Measurements from ENCODE around the gene LCNL1.

Gene LCNL1

DNA sequence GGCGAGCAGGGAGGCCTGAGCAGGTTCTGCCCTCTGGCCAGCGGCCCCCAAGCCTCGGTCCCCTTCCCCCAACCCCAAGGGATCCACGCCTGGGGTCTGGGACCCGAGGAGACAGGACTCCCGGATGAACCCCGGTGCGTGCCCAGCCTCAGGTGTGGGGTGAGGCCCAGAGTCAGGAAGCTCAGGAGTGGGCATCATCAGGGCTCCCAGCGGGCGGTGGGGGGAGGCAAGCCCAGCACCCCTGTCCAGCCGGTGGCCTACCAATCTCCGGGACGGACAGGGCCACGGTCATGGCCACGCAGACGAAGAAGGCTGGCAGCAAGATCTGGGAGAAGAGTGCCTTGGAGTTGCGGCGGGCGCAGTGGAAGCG is 30.8 kb downstream of the LCNL1 start:
- no peak for DNase-seq

DNA sequence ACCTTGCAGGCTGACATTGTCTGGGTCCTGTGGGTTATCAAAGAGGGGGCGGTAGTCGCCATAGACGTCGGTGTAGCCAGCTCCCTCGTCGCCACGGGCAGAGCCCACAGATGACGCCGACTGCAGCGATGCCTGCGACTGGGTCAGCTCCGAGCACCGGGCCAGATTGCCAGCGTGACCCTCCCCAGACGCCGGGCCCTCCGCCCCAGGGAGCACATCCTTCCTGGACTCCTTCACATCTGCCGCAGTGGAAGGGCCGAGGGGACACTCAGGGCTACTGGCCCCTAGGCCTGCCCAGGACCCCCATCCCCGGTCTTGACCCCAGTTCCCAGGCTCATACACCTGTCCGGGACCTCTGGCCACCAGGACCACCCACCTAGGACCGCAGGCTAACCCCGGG is 31.4 kb downstream of the LCNL1 start:
- no peak for DNase-seq

DNA sequence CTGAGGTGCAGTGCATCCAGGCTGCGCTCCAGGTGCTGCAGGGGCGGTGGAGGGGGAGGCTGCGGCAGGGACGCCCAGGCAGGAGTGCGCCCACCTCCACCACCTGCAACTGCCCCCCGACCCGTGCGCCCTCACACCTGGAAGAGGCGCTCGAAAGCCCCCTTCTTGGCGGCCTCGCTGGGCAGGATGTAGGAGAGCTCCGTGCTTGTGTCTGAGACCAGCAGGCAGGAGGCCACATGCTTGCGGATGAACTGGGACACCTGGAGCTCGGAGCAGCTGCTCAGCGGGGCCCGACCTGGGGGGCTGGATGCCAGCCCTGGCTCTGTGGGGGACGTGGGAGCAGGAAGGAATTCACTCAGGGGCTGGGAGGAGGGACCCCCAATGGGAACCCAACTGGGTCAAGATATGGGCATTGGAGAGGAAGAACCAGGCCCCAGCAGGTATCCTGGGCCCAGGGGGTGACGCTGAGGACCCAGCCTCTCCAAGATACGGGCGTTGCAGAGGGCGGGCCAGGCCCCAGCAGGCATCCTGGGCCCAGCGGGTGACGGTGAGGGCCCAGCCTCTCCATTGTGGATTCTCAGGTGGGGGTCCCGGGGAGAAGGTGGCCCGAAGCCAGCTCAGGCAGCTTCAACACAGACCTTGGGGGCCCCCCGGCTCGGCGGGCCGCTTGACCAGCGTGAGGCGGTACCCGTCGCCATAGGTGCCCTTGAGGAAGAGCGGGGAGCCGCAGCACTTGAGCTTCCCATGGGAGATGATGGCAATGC is 32.2 kb downstream of the LCNL1 start:
- DNase-seq = no peak

DNA sequence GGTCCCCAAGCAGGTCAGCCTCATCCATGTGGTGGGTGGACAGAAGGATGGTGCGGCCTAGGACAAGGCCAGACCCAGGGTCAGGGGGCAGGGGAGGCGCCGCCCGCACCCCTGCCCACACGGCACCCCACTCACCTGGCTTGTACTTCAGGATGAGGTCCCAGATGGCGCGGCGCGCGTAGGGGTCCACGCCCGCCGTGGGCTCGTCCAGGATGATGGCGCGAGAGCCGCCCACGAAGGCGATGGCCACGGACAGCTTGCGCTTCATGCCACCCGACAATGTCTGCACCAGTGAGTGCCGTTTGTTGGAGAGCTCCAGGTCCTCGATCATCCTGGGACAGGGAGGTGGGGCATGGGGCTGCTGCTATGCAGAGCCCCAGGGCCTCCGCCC is 32.7 kb downstream of the LCNL1 start:
- no peak for DNase-seq

DNA sequence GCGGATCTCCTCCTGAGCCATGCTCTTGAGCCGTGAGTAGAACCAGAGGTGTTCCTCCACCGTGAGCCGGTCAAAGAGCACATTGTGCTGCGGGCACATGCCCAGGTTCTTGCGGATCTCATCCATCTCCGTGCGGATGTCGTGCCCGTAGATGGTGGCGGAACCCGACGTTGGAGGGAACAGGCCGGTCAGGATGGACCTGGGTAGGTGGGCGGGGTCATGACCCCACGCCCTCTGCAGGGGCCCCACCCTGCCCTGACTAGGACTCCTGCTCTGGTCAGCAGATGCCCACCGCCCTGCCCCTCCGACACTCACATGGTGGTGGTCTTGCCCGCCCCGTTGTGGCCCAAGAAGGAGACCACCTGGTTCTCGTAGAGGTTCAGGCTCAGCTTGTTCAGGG is 33.2 kb downstream of the LCNL1 start:
- DNase-seq = no peak

DNA sequence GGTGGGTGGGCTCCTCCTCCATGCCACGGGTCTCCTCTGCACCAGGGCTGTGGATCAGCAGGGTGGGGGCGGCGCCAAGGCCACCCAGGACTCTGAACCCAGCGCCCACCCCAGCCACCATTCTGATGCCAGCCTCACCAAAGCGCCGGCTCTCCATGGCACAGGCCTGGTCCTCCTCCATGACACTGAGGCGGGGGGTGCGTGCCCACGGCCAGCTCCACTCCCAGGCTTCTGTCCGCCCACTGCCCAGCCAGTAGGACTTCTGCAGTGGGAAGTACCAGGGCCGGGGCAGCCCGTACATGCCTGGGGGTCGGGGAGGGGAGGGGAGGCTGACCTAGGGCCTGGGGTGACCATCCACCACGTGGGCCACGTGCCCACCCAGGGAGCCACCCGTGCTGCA is 33.6 kb downstream of the LCNL1 start:
- no peak for DNase-seq

DNA sequence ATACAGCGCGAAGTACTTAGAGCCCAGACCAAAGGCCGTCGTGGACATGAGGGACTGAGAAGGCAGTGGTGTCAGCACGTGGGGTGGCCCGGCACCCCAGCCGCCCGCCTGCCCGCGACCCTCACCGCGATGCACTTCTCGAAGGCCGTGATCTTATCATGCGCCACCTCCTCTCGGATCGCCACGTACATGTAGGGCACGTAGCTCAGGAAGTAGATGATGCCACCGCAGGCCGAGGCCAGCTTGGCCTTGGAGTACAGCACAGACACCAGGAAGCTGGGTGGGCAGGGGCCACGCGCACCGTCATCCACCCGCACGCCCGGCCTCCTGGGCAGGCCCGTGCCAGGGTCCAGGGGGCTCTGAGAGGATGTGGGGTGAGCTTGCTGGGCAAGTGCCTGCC is 34.3 kb downstream of the LCNL1 start:
- DNase-seq = no peak

DNA sequence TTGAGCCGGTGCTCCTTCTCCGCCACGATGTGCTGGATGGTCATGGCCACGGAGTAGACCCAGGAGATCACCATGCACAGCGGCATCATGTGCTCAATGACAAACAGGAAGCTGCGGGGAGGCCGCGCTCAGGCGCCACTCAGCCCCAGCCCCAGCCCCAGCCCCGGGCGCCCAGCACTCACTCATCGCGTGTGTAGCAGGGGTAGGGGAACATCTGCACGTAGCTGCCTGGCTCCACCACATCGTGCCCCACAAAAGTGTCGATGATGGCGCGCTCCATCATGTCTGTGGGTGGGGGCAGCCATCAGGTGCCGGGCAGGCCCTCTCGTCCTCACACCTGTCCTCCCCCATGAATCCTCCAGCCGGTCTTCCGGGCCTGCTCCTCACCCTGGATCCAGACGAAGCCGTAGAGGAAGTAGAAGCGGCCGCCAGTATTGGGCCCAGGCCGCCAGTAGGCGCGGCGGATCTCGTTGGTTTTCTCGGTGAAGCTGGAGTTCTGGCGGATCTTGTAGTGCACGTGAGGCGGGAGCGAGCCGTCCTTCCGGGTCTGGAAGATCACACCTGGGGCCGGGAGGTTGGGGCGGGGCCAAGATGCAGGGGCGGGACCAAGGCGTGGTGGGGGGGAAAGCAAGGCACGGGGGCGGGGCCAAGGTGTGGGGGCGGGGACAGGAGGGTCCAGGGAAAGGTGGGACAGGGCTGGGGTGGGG is 35.2 kb downstream of the LCNL1 start:
- DNase-seq = no peak

DNA sequence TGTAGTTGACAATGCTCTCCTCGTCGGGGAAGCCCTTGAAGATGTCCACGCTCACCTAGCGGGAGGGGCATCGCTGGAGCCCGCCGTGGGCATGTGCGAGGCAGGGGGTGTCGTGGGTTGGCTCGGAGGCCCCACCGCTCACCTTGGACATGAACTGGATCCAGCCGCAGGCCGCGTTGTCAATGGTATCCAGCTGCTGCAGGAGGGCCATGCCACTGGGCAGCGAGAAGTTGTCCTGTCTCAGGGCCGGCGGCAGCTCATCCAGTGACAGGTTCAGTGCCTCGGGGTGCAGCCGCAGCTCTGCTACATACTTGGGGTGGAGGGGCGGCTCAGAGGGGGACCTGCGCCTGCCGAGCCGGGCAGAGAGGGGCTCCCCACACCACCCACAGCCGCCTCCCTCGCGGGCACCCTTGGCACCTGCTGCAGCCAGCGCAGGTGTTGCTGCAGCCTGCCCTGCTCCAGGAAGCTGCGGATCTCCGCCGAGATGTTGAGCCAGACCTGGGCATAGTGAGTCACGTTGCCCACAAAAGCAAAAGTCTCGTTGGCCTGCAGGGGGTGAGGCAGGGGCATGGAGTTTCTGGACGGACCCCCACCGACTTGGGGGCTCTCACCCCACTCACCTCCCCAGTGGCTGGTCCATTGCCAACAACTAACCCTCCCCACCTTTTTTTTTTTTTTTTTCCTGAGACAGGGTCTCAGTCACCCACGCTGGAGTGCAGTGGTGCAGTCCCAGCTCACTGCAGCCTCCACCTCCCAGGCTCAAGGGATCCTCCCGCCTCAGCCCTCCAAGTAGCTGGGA is 36.2 kb downstream of the LCNL1 start:
- DNase-seq = no peak

DNA sequence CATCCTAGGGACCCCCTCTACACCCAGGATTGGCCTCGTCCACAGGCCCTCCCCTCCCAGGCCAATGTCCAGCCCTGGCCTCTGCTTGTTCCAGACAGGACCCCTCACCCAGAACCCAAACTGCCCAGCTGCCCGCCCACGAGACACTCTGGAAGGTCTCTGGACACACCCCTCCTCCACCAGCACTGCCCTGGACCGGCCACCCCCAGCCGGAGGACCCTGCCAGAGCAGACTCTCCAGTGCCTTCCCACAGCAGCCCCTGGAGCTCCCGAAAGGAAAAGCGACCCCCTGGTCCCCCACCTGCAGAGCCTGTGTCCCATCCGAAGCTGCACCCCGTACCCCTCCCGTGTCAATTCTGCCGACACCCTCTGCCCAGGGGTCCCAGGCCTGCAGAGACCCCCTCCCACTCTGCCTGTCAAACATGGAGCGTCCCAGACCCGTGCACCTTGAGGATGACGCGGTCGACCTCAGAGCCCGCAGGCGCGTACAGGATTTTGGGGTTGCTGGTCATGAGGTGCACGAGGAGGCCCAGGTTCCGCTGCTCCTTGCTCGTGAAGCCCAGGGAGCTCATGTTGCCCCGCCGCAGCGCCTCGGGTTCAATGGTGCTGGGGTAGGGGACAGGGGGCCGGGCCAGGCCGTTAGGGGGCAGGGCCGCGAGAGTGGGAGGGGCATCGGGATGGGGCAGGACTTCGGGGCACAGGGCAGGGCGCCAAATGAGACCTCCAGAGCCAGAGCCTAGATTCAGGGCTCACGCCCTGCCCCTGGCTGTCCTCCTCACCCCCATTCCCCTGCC is 37.3 kb downstream of the LCNL1 start:
- DNase-seq = no peak

DNA sequence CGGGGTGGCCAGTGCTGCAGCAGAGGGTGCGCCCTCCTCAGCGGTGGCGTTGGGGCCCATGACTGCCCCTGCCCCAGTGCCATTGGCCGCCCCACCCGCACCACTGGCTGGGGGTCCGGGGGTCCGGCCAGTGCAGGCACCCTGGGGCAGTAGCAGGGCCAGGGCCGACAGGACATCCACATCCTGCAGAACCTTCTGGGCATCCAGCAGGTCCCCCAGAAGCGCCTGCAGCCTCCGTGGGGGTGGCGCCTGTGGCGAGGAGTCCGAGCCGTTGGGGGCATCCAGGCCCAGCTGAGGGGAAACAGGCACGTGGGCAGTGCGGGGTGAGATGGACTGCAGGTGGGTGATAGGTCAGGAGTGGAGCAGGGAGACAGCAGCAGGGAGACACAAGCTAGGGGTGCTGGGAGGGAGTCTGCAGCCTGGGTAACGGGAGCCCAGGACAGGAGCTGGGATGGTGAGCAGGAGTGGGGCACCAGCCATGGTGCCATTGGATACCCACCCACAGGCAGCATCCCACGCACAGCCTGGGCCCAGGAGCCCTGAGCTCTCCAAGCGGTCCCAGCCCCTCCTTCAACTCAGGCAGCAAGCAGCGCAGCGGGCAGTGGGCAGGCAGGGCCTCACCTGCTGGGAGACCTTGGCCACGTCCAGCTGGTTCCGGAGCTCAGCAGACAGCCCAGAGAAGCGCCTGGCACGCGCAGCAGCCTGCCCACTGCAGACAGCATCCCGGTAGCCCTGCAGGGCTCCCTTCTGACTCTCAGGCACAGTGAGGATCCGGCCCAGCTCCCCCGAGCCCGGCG is 38.2 kb downstream of the LCNL1 start:
- no peak for DNase-seq

DNA sequence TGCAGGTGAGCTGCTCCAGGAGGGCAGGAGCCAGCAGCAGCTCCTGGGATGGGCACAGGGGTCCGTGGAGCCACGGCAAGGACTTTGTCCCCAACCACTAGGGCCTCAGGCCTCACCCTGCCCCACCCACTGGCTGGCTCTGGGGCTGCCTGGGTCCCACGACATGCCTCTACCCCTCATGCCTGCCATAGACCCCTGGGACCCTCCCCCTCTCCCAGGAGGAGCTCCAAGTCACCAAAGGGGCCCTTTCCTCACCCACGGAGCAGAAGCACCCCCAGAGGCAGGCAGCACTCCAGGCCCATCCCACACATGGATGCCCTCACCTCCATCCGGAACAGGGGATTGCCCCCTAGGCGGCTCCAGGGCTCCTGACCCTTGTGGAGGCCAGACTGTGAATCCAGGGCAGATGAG is 38.8 kb downstream of the LCNL1 start:
- DNase-seq = no peak

DNA sequence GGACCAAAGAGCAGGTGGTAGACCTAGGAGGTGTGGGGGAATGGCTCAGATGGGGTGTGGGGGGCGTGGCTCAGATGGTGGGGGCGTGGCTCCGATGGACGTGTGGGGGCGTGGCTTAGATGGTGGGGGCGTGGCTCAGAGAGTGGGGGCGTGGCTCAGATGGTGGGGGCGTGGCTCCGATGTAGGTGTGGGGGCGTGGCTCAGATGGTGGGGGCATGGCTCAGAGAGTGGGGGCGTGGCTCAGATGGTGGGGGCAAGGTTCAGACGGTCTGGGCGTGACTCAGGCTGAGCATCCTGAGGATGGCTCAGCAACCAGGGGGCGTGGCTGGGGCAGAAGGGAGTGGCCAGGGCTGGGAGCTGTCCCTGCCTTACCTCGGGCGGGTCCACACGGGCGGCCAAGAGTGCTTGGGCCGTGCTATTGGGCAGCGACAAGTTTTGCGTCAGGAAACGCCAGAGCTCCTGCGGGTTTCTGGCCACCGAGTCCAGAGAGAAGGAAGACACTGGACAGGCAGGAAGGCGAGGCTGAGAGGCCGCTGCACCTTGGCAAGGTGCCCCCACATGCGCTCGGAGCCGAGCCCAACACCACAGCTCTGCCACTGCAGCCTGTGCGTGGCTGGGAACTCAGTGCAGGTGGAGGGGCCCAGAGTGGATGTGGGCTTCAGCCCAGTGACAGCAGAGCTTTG is 39.3 kb downstream of the LCNL1 start:
- no peak for DNase-seq

DNA sequence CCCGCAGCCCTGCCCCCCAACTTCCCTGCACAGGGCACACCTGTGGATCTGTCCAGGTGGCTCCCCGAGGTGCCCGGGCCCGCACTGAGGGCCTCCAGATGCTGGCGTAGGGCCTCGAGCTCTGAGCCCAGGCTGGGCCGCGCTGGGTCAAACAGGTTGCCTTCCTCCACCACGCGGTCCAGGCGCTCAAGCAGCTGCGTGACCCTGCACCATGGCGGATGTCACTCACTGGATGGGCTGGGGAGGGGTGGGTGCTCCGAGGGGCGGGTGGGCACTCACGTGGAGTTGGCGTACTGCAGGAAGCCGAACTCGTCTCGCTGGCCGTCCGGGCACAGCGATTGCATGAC is 39.8 kb downstream of the LCNL1 start:
- DNase-seq = no peak

DNA sequence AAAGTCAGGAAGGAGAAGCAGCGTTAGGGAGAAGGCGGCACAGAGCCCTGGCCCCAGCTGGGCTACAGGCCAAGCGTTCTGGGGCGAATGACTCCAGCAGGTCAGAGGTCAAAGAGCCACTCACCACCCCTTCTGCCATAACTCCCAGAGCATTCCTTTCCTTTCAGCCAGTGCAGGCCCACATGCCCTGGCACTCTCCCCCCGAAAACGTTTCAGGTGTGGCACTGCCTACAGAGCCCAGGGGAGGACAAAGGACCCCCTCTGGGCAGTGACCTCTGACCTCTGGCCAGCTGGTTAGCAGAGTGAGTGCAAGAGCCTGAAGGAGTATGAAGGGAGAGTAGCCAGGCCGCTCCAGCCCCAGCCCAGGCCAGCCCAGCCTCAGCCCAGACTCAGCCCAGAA is 40.4 kb downstream of the LCNL1 start:
- DNase-seq = no peak

DNA sequence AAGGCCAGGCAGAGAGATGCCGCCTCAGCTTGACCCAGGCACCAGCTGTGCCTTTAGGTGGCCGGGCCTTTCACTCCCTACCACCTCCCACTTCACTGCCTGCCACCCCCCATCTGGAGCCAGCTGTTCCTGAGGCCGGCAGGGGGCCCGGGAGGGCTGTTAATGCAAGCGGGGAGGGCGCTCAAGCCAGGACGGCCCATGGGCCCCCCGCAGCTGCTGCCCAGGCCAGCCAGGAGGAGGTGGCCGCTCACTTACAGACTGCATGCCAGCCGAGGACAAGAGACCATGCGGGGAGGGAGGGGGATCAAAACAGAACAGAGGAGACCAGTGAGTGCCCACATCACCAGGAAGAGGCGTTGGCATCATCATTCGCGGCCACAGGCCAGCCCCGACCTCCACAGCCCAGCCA is 40.8 kb downstream of the LCNL1 start:
- no peak for DNase-seq

DNA sequence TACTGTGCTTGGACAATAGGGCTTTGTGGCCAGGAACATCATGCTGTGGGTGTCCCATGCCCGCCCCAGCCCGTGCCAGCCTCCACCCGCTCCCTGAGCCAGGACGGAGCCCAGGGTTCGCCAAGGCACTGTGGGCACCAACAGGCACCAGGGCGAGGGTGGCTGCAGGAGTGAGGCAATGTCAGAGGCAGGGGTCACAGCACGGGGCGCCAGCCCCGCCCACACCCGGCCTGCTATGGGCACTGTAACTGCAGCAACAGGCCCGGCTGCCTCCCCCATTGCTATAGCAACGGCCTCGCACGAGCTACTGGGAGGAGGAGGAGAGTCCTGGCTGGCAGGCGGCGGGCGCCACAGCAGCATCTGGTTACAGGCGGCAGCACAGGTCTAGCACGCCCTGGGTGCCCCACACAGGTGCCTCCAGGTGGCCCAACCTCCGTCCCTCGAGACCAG is 42.7 kb downstream of the LCNL1 start:
- no peak for DNase-seq

DNA sequence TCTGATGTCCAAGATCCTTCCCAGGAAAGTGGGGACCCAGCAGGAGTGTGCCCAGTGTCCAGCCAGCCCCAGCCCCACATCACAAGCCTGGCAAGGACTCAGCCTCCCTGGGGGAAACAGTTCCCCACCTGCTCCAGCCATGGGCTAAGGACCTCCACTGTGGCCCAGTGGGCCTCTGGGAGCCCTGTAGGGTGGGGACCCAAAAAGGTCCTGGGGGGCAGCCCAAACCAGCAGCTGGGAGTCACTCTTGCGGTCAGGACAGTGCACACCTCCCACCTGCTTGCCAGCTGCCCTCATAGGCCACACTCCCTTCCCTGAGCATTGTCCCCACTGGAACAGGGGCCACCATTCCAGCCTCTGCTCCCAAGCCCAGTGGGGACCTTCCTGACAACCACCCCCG is 43.6 kb downstream of the LCNL1 start:
- no peak for DNase-seq

DNA sequence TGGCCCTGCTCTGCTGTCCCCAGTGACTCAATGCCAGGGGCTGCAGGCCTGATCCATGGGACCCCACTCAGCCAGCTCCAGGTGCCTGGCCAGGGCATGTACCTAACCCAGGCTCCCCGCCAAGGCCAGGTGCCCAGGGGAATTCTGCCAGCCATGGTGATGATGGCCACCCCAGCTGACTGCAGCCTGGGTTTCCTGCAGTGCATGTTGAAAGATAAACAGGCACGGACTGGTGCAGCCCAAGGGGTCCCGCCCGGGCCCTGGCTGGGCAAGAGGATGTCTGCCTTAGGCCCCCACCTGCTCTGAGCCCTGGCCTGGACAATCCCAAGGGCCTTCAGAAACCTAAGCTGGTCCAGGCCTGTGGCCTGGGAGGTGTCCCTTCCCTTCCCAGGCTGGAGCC is 44.0 kb downstream of the LCNL1 start:
- no peak for DNase-seq

DNA sequence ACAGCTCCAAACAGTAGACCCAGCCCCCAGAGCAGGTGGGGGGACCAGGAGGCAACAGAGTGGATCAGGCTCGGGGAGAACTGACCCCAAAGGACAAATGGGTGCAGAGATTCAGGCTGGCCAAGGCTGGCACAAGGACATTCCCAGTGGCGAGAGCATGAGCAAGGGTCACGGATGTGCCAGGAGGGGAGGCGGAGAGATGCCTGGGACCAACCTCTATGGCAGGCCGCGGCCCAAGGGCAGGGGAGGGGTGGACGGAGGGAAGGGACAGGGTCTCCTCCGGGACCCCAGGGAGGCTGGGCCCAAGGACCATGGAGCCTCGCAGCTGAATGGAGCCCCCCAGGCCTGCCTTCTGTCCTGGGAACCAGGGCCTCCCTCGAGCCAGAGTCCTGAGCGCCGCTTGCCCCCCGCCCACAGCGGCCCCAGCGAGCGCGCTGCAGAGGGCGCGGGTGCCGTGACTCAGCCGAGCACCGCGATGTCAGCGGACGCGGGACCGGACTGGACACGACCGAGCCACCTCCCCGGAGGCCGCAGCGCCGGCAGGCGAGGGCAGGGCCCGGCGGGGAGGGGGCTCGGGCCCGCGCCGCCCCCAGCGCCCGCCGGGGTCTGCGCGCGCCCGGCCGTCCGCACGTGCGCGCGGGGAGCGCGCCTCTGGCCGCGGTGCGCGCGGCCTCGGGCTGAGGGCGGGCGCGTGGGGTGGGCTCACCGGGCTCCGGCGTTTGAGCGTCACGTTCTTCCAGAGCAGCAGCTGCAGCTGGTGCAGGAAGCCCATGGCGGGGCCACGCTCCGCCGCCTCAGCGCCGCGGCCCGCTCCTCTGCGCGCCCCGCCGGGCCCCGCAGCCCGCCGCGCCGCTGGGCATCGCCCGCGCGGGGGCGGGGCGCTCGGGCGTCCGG is 44.8 kb downstream of the LCNL1 start, which contains the start of gene ABCA2:
ABCA2 (minus strand) TSS at position 869 of the 894 bp plus-strand sequence; CDS start at position 772, 97 bp downstream.
- DNase-seq = no peak
